HG03442 (cell line): ENCODE data around the gene KIAA1217.

ENCODE experiments used
- ATAC-seq: cut with Tn5 transposase; IDR thresholded peaks from one replicate; pipeline ENCODE4 v1.9.1; 2021; ENCODE audit warnings: mild to moderate bottlenecking, moderate library complexity; ENCODE audit not compliant: unreplicated experiment

The KIAA1217 gene

DNA sequence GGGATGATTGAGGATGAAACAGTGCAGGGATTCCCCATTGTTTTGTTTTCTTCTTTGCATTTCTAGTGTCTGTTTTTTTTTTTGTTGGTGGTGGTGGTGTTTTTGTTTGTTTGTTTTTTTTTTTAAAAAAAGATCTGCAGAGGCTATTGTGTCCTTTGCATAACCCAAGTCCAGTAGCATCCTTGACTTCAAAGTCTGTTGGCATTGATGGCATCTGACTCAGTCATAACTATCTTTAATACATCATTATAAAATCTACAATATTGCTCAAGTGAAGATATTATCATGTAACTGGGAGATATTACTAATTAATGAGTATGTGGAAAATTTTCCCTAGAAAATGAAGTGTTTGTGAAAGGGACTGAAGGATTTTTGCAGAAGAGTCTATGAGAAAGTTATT lies 70.2 kb downstream of the KIAA1217 start:
- ATAC-seq: no peak

DNA sequence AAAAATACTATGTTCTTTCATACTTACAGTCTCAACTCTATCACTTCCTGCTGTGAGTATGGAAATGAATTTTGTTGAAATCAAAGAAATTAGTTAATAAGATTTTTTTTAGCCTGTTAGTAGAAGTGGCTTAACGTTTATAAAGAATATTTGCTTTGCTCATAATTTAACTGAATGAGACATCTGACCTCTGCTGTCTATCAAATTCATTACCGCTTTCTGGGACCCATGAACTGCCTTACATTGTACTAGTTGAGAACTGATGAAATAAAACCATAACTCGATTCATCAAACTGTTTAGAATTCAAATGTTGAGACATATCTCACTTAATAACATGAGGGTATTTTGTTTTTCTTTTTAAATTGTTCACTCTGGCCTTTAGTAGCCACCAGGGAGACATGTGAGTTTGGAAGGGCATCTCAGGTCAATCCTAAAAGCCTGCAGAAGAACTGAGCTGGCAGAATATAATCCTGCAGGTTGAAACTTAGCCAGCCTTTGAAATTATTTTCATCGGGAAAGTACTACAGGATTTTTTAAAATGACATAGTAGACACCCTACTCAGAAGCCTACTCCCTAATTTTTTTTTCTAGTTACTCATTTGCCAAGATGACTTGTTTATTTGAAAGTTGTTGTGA lies 78.7 kb downstream of the KIAA1217 start:
- no peak for ATAC-seq

GRCh38 chr10:24288581-24288980 lies 79.6 kb downstream of the KIAA1217 start:
- no peak for ATAC-seq

DNA sequence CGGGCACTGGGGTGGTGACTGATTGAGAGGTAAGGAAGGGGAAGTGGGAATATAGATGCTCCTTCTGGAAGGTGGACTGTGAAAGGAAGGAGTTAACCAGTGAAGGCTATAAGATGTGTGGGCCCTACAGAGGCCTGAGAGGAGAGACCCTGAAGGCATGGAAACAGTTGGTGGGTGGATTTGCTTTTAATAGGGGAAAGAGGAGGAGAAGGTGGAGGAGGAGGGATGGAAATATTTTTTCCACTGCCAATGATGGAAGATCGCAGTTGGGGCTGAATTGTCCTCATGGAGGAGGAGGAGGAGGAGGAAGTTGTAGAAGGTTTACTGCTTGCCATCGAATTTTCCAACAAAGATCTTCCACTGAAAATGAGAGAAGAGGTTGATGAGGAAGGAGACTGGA lies 80.3 kb downstream of the KIAA1217 start:
- ATAC-seq: no peak

GRCh38 chr10:24292304-24293293 lies 83.7 kb downstream of the KIAA1217 start:
- ATAC-seq: no peak

- ATAC-seq: peak; percentile 67
These were observed 90.8 kb downstream of the KIAA1217 start for GRCh38 chr10:24299578-24300260.

- ATAC-seq: no peak
These were observed 94.8 kb downstream of the KIAA1217 start for GRCh38 chr10:24303522-24304310.

- ATAC-seq: no peak
These were observed 96.9 kb downstream of the KIAA1217 start for GRCh38 chr10:24305551-24306506.

- ATAC-seq: no peak
These were observed 97.6 kb downstream of the KIAA1217 start for GRCh38 chr10:24306507-24306875.

DNA sequence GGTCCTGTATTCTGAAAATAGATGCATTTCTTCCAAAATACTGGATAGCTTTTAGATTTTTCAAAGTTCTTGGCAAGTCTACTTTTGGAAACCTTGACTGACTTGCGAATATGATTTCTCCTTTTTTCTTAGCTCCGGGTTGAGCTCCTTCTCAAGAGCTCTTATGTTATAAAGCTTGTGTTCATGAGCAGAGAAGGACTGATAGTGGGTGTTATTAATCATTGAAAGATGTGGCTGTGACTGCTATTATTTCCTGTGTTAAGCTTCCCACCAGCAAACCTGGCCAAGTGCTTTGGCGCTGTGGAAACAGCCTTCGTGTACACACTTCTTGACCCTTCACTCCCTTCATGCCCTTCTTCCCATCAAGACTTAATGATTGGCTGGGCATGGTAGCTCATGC lies 98.2 kb downstream of the KIAA1217 start:
- ATAC-seq: no peak

GRCh38 chr10:24307696-24308485 lies 99.0 kb downstream of the KIAA1217 start:
- no peak for ATAC-seq

DNA sequence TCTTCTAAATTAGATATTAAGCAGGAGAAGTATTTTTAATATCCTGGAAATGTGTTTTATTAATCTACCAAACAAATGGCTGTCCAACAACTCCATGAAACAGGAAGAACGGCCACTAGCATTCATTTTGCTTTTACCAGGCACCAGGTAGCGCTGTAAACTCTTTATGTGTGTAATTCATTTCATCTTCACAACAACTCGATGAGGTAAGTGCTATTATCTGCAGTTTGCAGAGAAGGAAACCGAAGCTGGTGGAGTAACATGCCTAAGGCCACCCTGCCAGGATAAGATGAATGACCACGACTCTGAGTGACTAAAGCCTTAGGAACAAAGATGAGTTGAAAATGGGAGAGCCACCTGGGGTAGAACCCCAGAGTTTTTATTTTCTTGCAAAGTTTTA lies 101.2 kb downstream of the KIAA1217 start:
- ATAC-seq: no peak

GRCh38 chr10:24311888-24312287 lies 103.0 kb downstream of the KIAA1217 start:
- no peak for ATAC-seq

GRCh38 chr10:24313283-24313682 lies 104.3 kb downstream of the KIAA1217 start:
- ATAC-seq: no peak

- ATAC-seq: no peak
These were observed 106.3 kb downstream of the KIAA1217 start for GRCh38 chr10:24315211-24315610.

DNA sequence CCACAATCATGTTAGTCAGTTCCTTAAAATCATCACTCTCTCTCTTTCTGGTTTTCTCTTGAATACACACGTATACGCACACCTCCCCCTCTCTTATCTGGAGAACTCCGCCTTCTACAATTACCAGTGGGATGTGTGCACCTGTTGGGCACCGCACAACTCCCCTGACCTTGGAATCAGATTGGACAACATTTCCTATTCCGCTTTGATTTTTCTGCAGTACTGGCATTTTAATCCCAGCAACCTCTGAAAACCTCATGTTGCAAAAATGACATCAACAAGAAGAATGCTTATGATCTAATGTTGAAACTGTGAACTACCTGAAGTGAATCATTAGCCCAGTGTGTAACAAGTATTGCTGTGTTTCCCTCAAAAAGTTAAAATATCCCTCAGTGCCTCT lies 109.6 kb downstream of the KIAA1217 start:
- no peak for ATAC-seq

- ATAC-seq: no peak
These were observed 111.4 kb downstream of the KIAA1217 start for GRCh38 chr10:24320373-24320772.

DNA sequence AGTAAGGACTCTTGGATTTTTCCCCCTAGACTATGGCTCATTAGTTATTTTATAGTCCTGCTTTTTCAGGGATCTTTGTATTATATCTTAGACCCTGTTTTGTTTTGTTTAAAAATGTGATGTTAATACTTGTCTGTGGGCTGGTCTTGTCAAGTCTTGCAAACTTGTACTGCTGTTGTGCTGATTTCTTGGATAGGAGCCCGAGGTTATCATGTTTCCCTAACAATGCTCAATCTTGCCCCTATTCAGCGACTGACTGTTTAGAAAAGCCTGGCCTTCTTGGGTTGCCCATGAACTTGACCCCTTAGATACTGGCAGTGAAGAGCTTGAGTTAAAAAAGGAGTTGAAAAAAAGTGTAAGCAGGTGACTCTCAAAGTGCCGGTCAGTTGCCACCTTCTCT lies 115.7 kb downstream of the KIAA1217 start:
- no peak for ATAC-seq

DNA sequence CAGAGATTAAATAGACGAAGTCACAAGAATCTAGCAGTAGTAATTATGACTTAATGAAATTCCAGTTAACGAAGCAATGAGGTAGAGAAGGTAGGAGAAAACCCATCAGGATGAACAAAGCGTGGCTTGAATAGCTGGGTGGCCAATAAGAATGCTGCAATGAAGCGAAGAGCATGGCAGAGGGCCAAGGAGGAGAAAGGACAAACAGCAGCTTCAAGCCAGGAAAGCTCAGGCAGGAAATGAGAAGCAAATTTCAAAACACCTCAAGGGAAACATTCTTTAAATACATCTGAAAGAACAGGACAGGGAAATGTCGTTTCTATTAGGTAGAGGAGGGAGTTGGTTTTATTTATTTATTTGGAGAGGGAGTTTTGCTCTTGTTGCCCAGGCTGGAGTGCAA lies 122.5 kb downstream of the KIAA1217 start:
- ATAC-seq: no peak
